ENCODE data around the gene SP110.
"Not testable (repeated sequence)": the region's sequence is repeated elsewhere in the genome, so short reads cannot be mapped to it uniquely, and the experiment has no call there.

SP110 gene

GRCh38 chr2:230120376-230120775 lies 99.4 kb downstream of the SP110 start:
- not testable (repeated sequence) for DNase-seq

- DNase-seq, result not testable (repeated sequence)
Measured at GRCh38 chr2:230119827-230120226, 100.0 kb downstream of the SP110 start.
